H9 (cell line): Measurements from ENCODE around the gene PKIB. TPM values are rescaled to one million over a fixed set of nuclear protein-coding genes. Genes with fewer than 3 reads are reported as not detected.

Experiments used
- DNase-seq: peaks from one replicate; pipeline ENCODE4 v3.0.0-alpha.2; 2017
- H2AFZ ChIP-seq: one replicate; pipeline ENCODE4 v1.6.1; 2013; ENCODE audit warnings: mild to moderate bottlenecking, low read length, control low read depth, moderate library complexity
- H2AK5ac ChIP-seq: 2 replicates; pipeline ENCODE4 v1.6.1; 2013; ENCODE audit warnings: low read length, control low read depth, mixed read lengths; ENCODE audit not compliant: insufficient read length
- H2BK120ac ChIP-seq: one replicate; pipeline ENCODE4 v1.6.1; 2013; ENCODE audit warnings: low read depth, mild to moderate bottlenecking, low read length, control low read depth, inconsistent platforms; ENCODE audit not compliant: poor library complexity, severe bottlenecking
- H2BK12ac ChIP-seq: 2 replicates; pipeline ENCODE4 v1.6.1; 2013; ENCODE audit warnings: low read length, control low read depth, mixed read lengths, low read depth; ENCODE audit not compliant: insufficient read length
- H2BK15ac ChIP-seq: 2 replicates; pipeline ENCODE4 v1.6.1; 2013; ENCODE audit warnings: low read depth, low read length, control low read depth
- H2BK20ac ChIP-seq: one replicate; pipeline ENCODE4 v1.6.1; 2013; ENCODE audit warnings: low read depth, mild to moderate bottlenecking, low read length, control low read depth, inconsistent platforms; ENCODE audit not compliant: poor library complexity, severe bottlenecking
- H2BK5ac ChIP-seq: 2 replicates; pipeline ENCODE4 v1.6.1; 2013; ENCODE audit warnings: low read length, control low read depth, mixed read lengths; ENCODE audit not compliant: insufficient read length
- H3K14ac ChIP-seq: 2 replicates; pipeline ENCODE4 v1.6.1; 2013; ENCODE audit warnings: low read length, control low read depth; ENCODE audit not compliant: insufficient read depth
- H3K18ac ChIP-seq: 2 replicates; pipeline ENCODE4 v1.6.1; 2013; ENCODE audit warnings: low read depth, mild to moderate bottlenecking, mixed read lengths, low read length, control low read depth; ENCODE audit not compliant: insufficient read length
- H3K23ac ChIP-seq: 2 replicates; pipeline ENCODE4 v1.6.1; 2013; ENCODE audit warnings: low read length, control low read depth, mixed read lengths, low read depth; ENCODE audit not compliant: insufficient read length
- H3K23me2 ChIP-seq: 2 replicates; pipeline ENCODE4 v1.6.1; 2013; ENCODE audit warnings: low read depth, mild to moderate bottlenecking, mixed read lengths, low read length, control low read depth; ENCODE audit not compliant: insufficient read length, poor library complexity, severe bottlenecking
- H3K27ac ChIP-seq: 2 replicates; pipeline ENCODE4 v1.5.1; 2013; ENCODE audit warnings: low read length, control low read depth, mixed read lengths, low read depth; ENCODE audit not compliant: insufficient read length
- H3K27me3 ChIP-seq: 2 replicates; pipeline ENCODE4 v1.6.1; 2013; ENCODE audit warnings: low read length, control low read depth, inconsistent platforms; ENCODE audit not compliant: insufficient read depth
- H3K4ac ChIP-seq: 2 replicates; pipeline ENCODE4 v1.6.1; 2013; ENCODE audit warnings: low read depth, mild to moderate bottlenecking, control low read depth, inconsistent platforms, low read length, moderate library complexity
- H3K4me1 ChIP-seq: 2 replicates; pipeline ENCODE4 v1.6.1; 2013; ENCODE audit warnings: low read length, control low read depth, inconsistent platforms; ENCODE audit not compliant: insufficient read depth
- H3K4me2 ChIP-seq: 2 replicates; pipeline ENCODE4 v1.6.1; 2013; ENCODE audit warnings: low read length, control low read depth, mixed read lengths; ENCODE audit not compliant: insufficient read length, insufficient read depth
- H3K56ac ChIP-seq: 2 replicates; pipeline ENCODE4 v1.6.1; 2013; ENCODE audit warnings: low read depth, mild to moderate bottlenecking, mixed read lengths, low read length, control low read depth; ENCODE audit not compliant: insufficient read length
- H3K79me1 ChIP-seq: 2 replicates; pipeline ENCODE4 v1.6.1; 2013; ENCODE audit warnings: low read depth, mild to moderate bottlenecking, moderate library complexity, low read length, control low read depth, inconsistent platforms; ENCODE audit not compliant: insufficient read depth, poor library complexity, severe bottlenecking
- H3K79me2 ChIP-seq: 2 replicates; pipeline ENCODE4 v1.6.1; 2013; ENCODE audit warnings: low read length, control low read depth, inconsistent platforms; ENCODE audit not compliant: insufficient read depth
- H3K9ac ChIP-seq: 2 replicates; pipeline ENCODE4 v1.6.1; 2013; ENCODE audit warnings: low read length, control low read depth, mixed read lengths; ENCODE audit not compliant: insufficient read length; ENCODE audit errors: extremely low read depth
- H3K9me3 ChIP-seq: one replicate; pipeline ENCODE4 v1.6.1; 2013; ENCODE audit warnings: low read depth, low read length, inconsistent platforms; ENCODE audit not compliant: control insufficient read depth
- H3T11ph ChIP-seq: one replicate; pipeline ENCODE4 v1.6.1; 2013; ENCODE audit warnings: mild to moderate bottlenecking, low read length, control low read depth, inconsistent platforms
- H4K20me1 ChIP-seq: one replicate; pipeline ENCODE4 v1.6.1; 2013; ENCODE audit not compliant: control insufficient read depth, insufficient read length, insufficient read depth
- H4K5ac ChIP-seq: 2 replicates; pipeline ENCODE4 v1.6.1; 2013; ENCODE audit warnings: low read depth, mild to moderate bottlenecking, mixed read lengths, low read length, control low read depth; ENCODE audit not compliant: insufficient read length
- H4K8ac ChIP-seq: replicated peaks from 2 replicates; pipeline ENCODE4 v1.6.1; 2013; ENCODE audit warnings: low read length, control low read depth, mixed read lengths, low read depth; ENCODE audit not compliant: insufficient read length
- H4K91ac ChIP-seq: 2 replicates; pipeline ENCODE4 v1.6.1; 2013; ENCODE audit warnings: low read depth, mild to moderate bottlenecking, moderate library complexity, mixed read lengths, low read length, control low read depth; ENCODE audit not compliant: insufficient read length
- H3K27ac Mint-ChIP-seq, 3 experiments: 2 replicates in 2 of 3; 3 replicates in 1 of 3; pipeline ENCODE4 v1.8.0; 2020 to 2021; ENCODE audit warnings: mixed read lengths in 3 of 3, mild to moderate bottlenecking in 1 of 3, moderate library complexity in 1 of 3
- H3K27me3 Mint-ChIP-seq: 2 replicates; pipeline ENCODE4 v1.8.0; 2021; ENCODE audit warnings: low read depth, mild to moderate bottlenecking, moderate library complexity, mixed read lengths
- H3K36me3 Mint-ChIP-seq, 3 experiments: 2 replicates in 2 of 3; 3 replicates in 1 of 3; pipeline ENCODE4 v1.8.0; 2020 to 2021; ENCODE audit warnings: low read depth in 3 of 3, mixed read lengths in 3 of 3; ENCODE audit not compliant: insufficient read depth in 1 of 3
- H3K4me1 Mint-ChIP-seq, 2 experiments: 2 replicates each; pipeline ENCODE4 v1.8.0; 2020; ENCODE audit warnings: mixed read lengths in 2 of 2
- H3K4me3 Mint-ChIP-seq, 2 experiments: 2 replicates in 1 of 2; 3 replicates in 1 of 2; pipeline ENCODE4 v1.8.0; 2020 to 2021; ENCODE audit warnings: mild to moderate bottlenecking in 2 of 2, mixed read lengths in 2 of 2, moderate library complexity in 1 of 2
- H3K9me3 Mint-ChIP-seq, 2 experiments: 2 replicates in 1 of 2; 3 replicates in 1 of 2; pipeline ENCODE4 v1.8.0; 2020; ENCODE audit warnings: mild to moderate bottlenecking in 2 of 2, mixed read lengths in 2 of 2, moderate library complexity in 1 of 2
- CTCF ChIP-seq: fragments of 200-600 bp; sonication (generic); conservative IDR thresholded peaks from 3 replicates; pipeline ENCODE4 v1.8.0; 2021; ENCODE audit warnings: antibody characterized with exemption, mild to moderate bottlenecking
- WGBS: extraction: QIAGEN DNeasy Blood & Tissue Kit; methylation state at CpG from one replicate; pipeline ENCODE4 v1.1.7; 2013; ENCODE audit warnings: missing lambda C conversion rate, low lambda C conversion rate, mixed read lengths; ENCODE audit not compliant: insufficient read length; ENCODE audit errors: extremely low coverage; 5-methylcytosine and 5-hydroxymethylcytosine counted together
- total RNA-seq: library from RNA; stranded (reverse); gene quantifications from 2 replicates; pipeline ENCODE4 v1.2.1, GENCODE V29; 2021

Gene PKIB
- total RNA-seq, 1 experiment from 2014 or later: 46.5 TPM

- Mint-ChIP-seq H3K27ac (no peak overlapping the region), H3K4me3 (no peak overlapping the region), H3K36me3 (no peaks in the 10 kb centered on the region; a peak in 2 of 7 replicates), H3K27me3 (no peaks in the 10 kb centered on the region), H3K9me3 (no peaks in the 10 kb centered on the region), H3K4me1 (peaks cover 6 to 42% of the 10 kb centered on the region in 2 experiments)
- Histone ChIP-seq H2AK5ac (no peak overlapping the region), H2BK120ac (no peak overlapping the region), H3K56ac (no peak overlapping the region), H4K5ac (no peak overlapping the region), H3K4me2 (no peak overlapping the region), H3K9ac (no peak overlapping the region), H3K79me1 (no peaks in the 10 kb centered on the region), H3K14ac (no peak overlapping the region), H3K4me1 (no peaks in the 10 kb centered on the region; the same call in 1 of the 2 replicates), H2BK12ac (no peak overlapping the region), H3K9me3 (no peaks in the 10 kb centered on the region), H2BK5ac (no peak overlapping the region), H4K91ac (no peak overlapping the region), H2AFZ (no peak overlapping the region), H3K18ac (no peak overlapping the region), H3K23ac (no peak overlapping the region), H2BK15ac (no peak overlapping the region), H2BK20ac (no peak overlapping the region), H4K20me1 (no peaks in the 10 kb centered on the region), H3K23me2 (no peaks in the 10 kb centered on the region), H3K4ac (no peak overlapping the region), H3K79me2 (0 out of 2 replicates have a peak, but pooled peaks cover 2% of the 10 kb centered on the region), H3T11ph (no peak overlapping the region), H4K8ac (no peak overlapping the region), H3K27ac (no peak overlapping the region), H3K27me3 (no peaks in the 10 kb centered on the region)
- WGBS: no CpG with 5 or more reads among the region's 3 CpGs
- no peak for DNase-seq
- TF ChIP-seq CTCF: no peak
These were observed 84.4 kb downstream of the PKIB start for GRCh38 chr6:122694602-122695001.
